Pulmonary artery endothelial cell (primary cell): ENCODE measurements around the gene NDUFS3. TPM values are rescaled to one million over a fixed set of nuclear protein-coding genes. Genes with fewer than 3 reads are reported as not detected.

Experiments used
- DNase-seq: peaks from one replicate; pipeline ENCODE4 v3.0.0-alpha.2; 2011; ENCODE audit warnings: low read depth, low spot score
- total RNA-seq: library from RNA; depleted of rRNA; stranded (reverse); fragments of >200 nt; gene quantifications from 2 replicates; pipeline ENCODE4 v1.2.3, GENCODE V29; 2014

Gene NDUFS3
- total RNA-seq, 1 donor from 2014 or later = 83.4 TPM

- no peak for DNase-seq
Observed at GRCh38 chr11:47631473-47631872, 52.6 kb downstream of the NDUFS3 start.

Other genes with a start within 250 kb of the NDUFS3 start
- not detected in 2 replicates for gene MYBPC3, start 226.4 kb upstream of the NDUFS3 start, total RNA-seq
- gene SPI1, start 200.5 kb upstream of the NDUFS3 start, total RNA-seq = not detected in 2 replicates
- gene SLC39A13, start 170.5 kb upstream of the NDUFS3 start, total RNA-seq = 60.8 and 77.0 TPM in 2 replicates
- 196 and 355 TPM in 2 replicates for gene PSMC3, start 152.6 kb upstream of the NDUFS3 start, total RNA-seq
- gene RAPSN, start 129.9 kb upstream of the NDUFS3 start, total RNA-seq = 0.14 and 0.26 TPM in 2 replicates
- 75.9 and 127 TPM in 2 replicates for gene CELF1, start 25.9 kb upstream of the NDUFS3 start, total RNA-seq
- 81.9 and 104 TPM in 2 replicates for gene PTPMT1, start 13.5 kb upstream of the NDUFS3 start, total RNA-seq
- gene KBTBD4, start 104 bp upstream of the NDUFS3 start, total RNA-seq = 27.4 and 29.5 TPM in 2 replicates
- 0.07 TPM in 1 of 2 replicates, not detected in the other for gene FAM180B, start 7.6 kb downstream of the NDUFS3 start, total RNA-seq
- 0.11 and 0.13 TPM in 2 replicates for gene C1QTNF4, start 15.3 kb downstream of the NDUFS3 start, total RNA-seq
- 88.3 and 121 TPM in 2 replicates for gene MTCH2, start 63.5 kb downstream of the NDUFS3 start, total RNA-seq
- 0.18 and 0.26 TPM in 2 replicates for gene AGBL2, start 136.3 kb downstream of the NDUFS3 start, total RNA-seq
- gene FNBP4, start 188.3 kb downstream of the NDUFS3 start, total RNA-seq = 43.6 and 43.9 TPM in 2 replicates